ENCODE results near the gene NFKB1. TPM values are rescaled to one million over a fixed set of nuclear protein-coding genes. Genes with fewer than 3 reads are reported as not detected.

NFKB1 gene
- total RNA-seq, 1 donor from 2014 or later = 19.0 TPM

DNA sequence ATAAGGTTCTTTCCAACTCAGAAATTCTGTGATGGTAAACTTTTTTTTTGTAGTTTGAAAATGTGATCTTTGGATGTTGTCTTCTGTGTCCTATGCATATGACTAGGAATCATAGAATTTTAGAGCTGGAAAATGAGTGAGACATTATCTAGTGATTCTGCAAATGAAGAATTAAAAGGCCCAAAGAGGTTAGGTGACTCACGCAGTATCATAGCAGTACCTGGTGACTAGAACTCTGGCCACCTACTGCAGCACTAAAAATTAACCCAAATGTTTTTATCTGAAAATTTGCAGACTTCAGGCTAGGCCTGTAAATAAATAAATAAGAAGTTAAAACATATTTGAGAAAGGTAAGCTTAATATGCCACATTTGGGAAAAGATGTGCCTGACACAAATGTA is 52.8 kb downstream of the NFKB1 start:
- DNase-seq (ENCODE audit: low read depth) = no peak
- FAIRE-seq = no peak
- H3K27me3 ChIP-seq (ENCODE audit: control insufficient read depth, insufficient read depth, low read length) = no peaks in the 10 kb centered on the region
- no peak for TF ChIP-seq CTCF (IDR thresholded peaks at IDR 0.05; ENCODE audit: insufficient read depth, low read length, severe bottlenecking)
- H3K36me3 ChIP-seq (ENCODE audit: control insufficient read depth, insufficient read depth, low read length) = peaks cover 2% of the 10 kb centered on the region
- no peak overlapping the region for H3K4me3 ChIP-seq (ENCODE audit: low read depth, low read length)

DNA sequence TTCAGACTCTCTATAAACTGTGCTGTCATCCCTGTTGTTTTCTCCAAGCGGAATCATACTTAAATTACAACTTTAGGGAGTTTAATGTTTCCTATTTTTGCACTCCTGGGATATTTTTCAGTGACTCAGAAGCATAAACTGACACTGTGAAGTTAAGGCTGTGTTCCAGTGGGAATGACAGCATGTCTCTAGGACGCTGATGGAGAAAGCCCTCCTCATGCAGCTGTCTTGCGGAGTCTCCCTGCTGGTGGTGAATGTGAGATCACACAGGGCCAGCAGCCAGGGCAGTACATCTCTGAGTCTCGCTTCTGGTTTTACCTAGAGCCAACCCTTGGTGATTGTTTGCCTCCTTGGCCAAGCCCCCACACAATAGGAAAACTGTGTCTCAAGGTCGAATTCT is 53.3 kb downstream of the NFKB1 start:
- Histone ChIP-seq H3K4me3 (ENCODE audit: low read depth, low read length) (no peak overlapping the region), H3K27me3 (ENCODE audit: control insufficient read depth, insufficient read depth, low read length) (no peaks in the 10 kb centered on the region), H3K36me3 (ENCODE audit: control insufficient read depth, insufficient read depth, low read length) (peaks cover 2% of the 10 kb centered on the region)
- no peak for DNase-seq (ENCODE audit: low read depth)
- no peak for FAIRE-seq
- TF ChIP-seq CTCF (IDR thresholded peaks at IDR 0.05; ENCODE audit: insufficient read depth, low read length, severe bottlenecking) = no peak

- H3K36me3 ChIP-seq (ENCODE audit: control insufficient read depth, insufficient read depth, low read length) = peaks cover 2% of the 10 kb centered on the region
- FAIRE-seq = no peak
- DNase-seq (ENCODE audit: low read depth) = no peak
- no peak for TF ChIP-seq CTCF (IDR thresholded peaks at IDR 0.05; ENCODE audit: insufficient read depth, low read length, severe bottlenecking)
- H3K27me3 ChIP-seq (ENCODE audit: control insufficient read depth, insufficient read depth, low read length) = no peaks in the 10 kb centered on the region
- no peak overlapping the region for H3K4me3 ChIP-seq (ENCODE audit: low read depth, low read length)
Measured at GRCh38 chr4:102554992-102555391, 53.8 kb downstream of the NFKB1 start.

GRCh38 chr4:102557636-102558035 is 56.5 kb downstream of the NFKB1 start:
- TF ChIP-seq CTCF (IDR thresholded peaks at IDR 0.05; ENCODE audit: insufficient read depth, low read length, severe bottlenecking) = no peak
- DNase-seq (ENCODE audit: low read depth) (no peak), FAIRE-seq (peak; percentile 18)
- H3K36me3 ChIP-seq (ENCODE audit: control insufficient read depth, insufficient read depth, low read length) = no peaks in the 10 kb centered on the region
- no peaks in the 10 kb centered on the region for H3K27me3 ChIP-seq (ENCODE audit: control insufficient read depth, insufficient read depth, low read length)
- no peak overlapping the region for H3K4me3 ChIP-seq (ENCODE audit: low read depth, low read length)

GRCh38 chr4:102560115-102560514 is 59.0 kb downstream of the NFKB1 start:
- no peak for DNase-seq (ENCODE audit: low read depth)
- Histone ChIP-seq H3K27me3 (ENCODE audit: control insufficient read depth, insufficient read depth, low read length) (no peaks in the 10 kb centered on the region), H3K36me3 (ENCODE audit: control insufficient read depth, insufficient read depth, low read length) (no peaks in the 10 kb centered on the region), H3K4me3 (ENCODE audit: low read depth, low read length) (no peak overlapping the region)
- no peak for TF ChIP-seq CTCF (IDR thresholded peaks at IDR 0.05; ENCODE audit: insufficient read depth, low read length, severe bottlenecking)
- FAIRE-seq = no peak

DNA sequence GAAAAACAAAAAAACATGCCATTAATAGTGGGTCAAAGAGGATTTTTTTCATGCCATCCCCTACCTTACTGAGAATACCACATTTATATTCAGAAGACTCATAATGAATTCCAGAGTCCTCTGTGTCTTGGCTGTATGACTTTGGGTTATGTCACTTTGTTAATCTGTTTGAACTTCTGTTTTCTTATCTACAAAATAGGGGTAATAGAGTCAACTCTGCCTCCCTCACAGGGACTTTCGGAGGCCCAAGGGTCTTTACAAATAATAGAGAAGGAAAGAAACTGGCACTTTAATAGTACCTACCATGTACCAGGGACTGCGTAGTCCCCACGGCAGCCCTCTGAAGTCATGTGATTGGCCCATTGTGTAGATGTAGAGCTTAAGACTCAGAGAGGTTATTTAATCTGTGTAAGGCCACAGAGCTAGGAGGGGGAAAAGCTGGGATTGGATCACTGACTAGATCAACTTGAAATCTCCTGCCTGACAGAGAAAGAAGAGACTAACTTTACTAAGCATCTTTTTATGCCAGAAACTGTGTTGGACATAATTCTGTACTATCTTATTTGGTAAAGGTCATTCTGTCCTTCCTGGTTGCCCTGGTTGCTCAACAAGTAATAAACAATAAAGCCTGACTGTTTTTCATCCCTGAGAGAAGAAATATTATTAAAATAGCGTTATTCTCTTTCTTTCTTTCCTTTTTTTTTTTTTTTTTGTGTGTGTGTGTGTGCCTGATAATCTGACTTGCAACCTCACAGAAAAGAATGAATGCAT is 59.6 kb downstream of the NFKB1 start:
- FAIRE-seq = no peak
- Histone ChIP-seq H3K36me3 (ENCODE audit: control insufficient read depth, insufficient read depth, low read length) (no peaks in the 10 kb centered on the region), H3K27me3 (ENCODE audit: control insufficient read depth, insufficient read depth, low read length) (no peaks in the 10 kb centered on the region), H3K4me3 (ENCODE audit: low read depth, low read length) (no peak overlapping the region)
- no peak for DNase-seq (ENCODE audit: low read depth)
- TF ChIP-seq CTCF (IDR thresholded peaks at IDR 0.05; ENCODE audit: insufficient read depth, low read length, severe bottlenecking) = no peak

Measured in bronchial epithelial cell (primary cell).